CD4-positive, alpha-beta T cell treated with Interleukin-4 for 4 hours (primary cell): ENCODE results near the gene PTPRR.

Experiments used
- DNase-seq: peaks from one replicate; pipeline ENCODE4 v3.0.0-alpha.2; 2020

The PTPRR gene

GRCh38 chr12:70910666-70911065, 9.9 kb downstream of the PTPRR start:
- DNase-seq = no peak

DNA sequence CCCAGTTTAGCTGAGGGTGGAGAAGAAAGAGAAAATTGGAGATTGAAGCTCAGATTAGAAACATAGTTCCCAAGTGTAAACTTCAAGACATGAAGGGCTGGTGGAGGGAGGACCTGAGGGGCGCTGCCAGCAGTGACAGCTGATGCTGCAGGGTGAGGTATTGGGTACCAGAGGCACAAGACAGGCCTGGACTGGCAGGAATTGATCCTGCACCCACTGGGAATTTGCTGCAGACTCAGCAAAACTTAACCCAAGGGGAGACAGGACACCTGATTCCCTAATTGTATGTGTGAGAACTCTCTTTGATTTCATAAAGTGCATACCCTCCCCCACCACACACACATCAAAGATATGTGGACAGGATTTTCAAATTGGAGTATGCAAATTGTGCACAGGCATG, 11.6 kb downstream of the PTPRR start:
- DNase-seq = no peak

DNA sequence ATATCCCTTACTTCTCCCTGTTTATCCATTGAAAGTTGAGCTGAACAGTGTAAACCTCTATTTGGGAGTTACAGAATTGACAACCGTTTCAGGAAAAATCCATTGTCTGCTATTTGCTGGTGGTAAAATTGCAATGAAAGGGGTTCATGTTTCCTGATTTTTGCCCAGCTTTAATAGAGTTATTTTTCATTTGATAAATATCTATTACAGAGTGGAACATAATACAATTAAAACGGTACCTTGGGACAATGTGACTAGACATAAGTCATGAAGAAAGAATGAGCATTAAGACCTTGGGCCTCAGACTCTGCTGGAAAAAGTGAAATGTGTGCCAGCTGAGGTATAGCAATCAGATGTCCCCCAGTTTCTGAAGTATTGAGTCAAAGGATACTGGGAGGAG, 13.1 kb downstream of the PTPRR start:
- no peak for DNase-seq

DNA sequence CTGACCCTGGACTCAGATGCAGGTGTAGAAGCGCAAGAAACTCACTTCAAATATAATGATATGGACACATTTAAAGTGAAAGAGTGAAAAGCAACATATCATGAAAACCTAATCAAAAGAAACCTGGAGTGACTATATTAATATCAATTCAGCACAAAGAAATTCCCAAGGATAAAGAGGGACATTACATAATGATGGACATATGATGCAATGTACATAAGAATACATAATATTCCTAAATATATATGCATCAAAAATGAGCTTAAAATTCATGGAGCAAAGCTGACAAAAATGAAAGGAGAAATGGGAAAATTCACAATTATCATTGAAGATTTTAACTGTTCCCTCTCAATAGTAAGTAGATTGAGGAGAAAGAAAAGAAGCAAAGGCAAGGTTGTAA, 24.6 kb downstream of the PTPRR start:
- DNase-seq = no peak

- no peak for DNase-seq
These were observed 27.9 kb downstream of the PTPRR start for GRCh38 chr12:70892593-70892992.

DNA sequence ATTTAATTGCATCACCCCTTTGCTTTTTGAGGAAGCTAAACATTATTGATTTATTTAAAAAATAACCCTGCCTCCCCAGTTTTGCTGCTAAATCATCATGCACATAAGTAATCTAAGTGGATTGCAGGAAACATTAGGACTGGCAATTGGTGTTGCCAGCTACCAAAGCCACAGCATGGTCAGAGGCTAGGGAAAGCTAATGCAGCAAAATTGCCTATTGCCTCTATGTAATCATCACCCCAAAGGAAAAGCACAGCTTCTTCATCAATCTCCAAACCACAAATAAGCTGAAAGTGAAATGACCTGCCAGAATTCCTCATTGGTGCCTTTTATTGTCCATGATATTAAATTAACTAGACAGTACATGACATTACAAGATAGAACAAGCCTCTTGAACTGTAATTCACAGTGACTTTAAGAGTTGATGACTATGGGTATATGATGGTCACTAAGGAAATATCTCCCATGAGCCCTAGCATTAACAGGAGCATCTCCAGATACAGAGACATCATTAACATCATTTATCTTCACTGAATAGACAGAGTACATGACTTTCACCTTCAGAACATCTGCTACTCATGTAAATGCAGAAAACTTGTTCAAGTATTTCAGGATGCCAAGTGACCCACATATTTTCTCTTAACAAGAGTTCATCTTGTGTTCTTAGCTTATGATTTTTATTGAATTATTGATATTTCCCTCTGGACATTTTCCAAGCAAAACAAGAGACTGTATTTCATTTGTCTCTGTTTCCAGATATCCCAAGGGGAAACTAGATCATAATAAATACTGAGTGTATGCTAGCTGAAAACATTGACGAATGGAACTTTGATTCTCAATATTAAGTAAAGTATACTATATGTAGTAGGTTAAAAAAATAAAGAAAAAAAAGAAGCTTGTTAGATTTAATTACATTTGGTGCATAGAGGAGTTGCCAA, 29.4 kb downstream of the PTPRR start:
- DNase-seq = no peak

GRCh38 chr12:70885956-70886355, 34.6 kb downstream of the PTPRR start:
- no peak for DNase-seq

- no peak for DNase-seq
These were observed 36.7 kb downstream of the PTPRR start for GRCh38 chr12:70883855-70884254.

- no peak for DNase-seq
These were observed 39.8 kb downstream of the PTPRR start for GRCh38 chr12:70880744-70881143.

GRCh38 chr12:70876952-70877351, 43.6 kb downstream of the PTPRR start:
- DNase-seq = no peak

- DNase-seq = no peak
These were observed 44.9 kb downstream of the PTPRR start for GRCh38 chr12:70875628-70876027.

GRCh38 chr12:70854881-70855568, 65.5 kb downstream of the PTPRR start:
- DNase-seq = no peak

GRCh38 chr12:70854138-70854537, 66.4 kb downstream of the PTPRR start:
- no peak for DNase-seq

DNA sequence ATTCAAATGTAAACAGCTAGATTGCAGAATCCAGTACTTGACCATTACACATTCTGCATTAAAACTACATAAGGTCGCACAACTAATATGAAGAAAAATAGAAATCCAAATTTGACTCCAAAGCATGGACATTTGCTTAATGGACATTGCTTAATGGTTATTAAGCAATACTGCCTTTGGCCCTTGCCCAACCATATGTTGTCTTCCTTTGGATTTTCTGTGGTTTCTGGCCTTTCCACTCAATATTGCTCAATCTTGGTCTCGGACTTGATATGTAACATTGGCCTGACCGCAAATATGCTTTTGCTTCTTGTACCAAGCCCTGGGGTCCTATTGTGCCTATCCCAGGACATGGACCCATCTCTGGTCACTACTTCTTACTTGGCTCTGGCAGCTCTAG, 67.2 kb downstream of the PTPRR start:
- DNase-seq = no peak

GRCh38 chr12:70852416-70853150, 68.0 kb downstream of the PTPRR start:
- no peak for DNase-seq

DNA sequence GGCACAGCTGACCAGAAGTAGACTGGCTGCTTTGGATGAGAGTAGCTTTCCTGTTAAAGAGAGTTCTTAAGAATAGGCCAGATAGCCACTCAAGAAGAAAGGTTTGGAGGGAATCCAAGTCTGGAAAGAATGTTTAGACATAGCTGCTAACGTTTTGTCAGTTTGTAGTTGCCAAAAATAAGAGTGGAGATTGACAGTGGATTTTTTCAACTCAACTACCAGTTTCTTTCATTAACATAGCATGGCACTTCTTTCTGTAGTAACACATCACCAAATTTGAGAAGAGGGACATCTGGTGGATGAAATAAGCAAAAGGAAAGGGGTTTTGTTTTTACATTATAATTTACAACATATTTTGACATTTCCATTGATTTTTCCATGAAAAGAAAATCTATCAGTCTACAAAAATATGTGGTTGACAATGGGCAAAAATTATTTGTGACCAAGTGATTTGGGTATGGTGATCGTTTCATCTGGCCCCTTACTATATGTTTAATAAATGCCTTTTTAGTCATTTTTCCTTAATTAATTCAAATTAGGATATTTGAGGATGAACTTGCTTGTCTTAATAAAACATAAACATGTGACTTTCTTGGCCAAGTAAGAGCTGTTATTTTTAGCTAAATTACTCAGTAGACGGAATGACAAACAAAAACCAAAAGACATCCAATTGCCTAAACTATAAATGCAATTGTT, 71.1 kb downstream of the PTPRR start:
- no peak for DNase-seq

- no peak for DNase-seq
These were observed 72.7 kb downstream of the PTPRR start for GRCh38 chr12:70847871-70848270.

- DNase-seq = no peak
These were observed 75.3 kb downstream of the PTPRR start for GRCh38 chr12:70845268-70845667.

DNA sequence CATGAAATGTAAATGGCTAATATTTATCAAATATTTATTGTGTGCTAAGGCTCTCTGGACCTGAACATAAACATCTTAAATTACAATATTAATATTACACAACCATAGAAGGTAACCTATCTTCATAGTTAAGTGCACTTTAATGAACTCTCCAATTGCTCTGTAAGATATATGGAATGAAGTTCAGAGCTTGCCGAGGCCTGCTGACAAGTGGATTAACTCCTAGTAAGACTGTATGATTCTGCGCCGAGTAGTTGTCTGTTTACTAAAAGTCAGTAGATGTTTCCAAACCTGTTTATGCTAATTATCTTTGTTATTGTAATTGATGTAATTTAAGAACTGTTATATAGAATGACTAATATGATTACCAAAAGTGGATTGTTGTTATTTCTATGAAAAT, 77.2 kb downstream of the PTPRR start:
- DNase-seq = no peak

- no peak for DNase-seq
These were observed 77.6 kb downstream of the PTPRR start for GRCh38 chr12:70842942-70843341.

GRCh38 chr12:70842136-70842535, 78.4 kb downstream of the PTPRR start:
- no peak for DNase-seq

GRCh38 chr12:70840656-70841350, 79.7 kb downstream of the PTPRR start:
- DNase-seq = no peak
